OCI-LY3 (cell line): ENCODE data around the gene ALKAL2.

ENCODE experiments used
- EZH2phosphoT487 ChIP-seq: fragments of 200-600 bp; shearing (Covaris generic); IDR thresholded peaks from 2 replicates; pipeline ENCODE4 v1.6.1; 2018; ENCODE audit warnings: antibody characterized with exemption, mixed run types, low read depth
- TF ChIP-seq, protein P1 (sequence below): fragments of 200-600, 300-600 bp; sonication (generic); IDR thresholded peaks from 2 replicates; pipeline ENCODE4 v1.5.1; 2014; ENCODE audit warnings: antibody characterized with exemption, low read length, low read depth

DNA sequence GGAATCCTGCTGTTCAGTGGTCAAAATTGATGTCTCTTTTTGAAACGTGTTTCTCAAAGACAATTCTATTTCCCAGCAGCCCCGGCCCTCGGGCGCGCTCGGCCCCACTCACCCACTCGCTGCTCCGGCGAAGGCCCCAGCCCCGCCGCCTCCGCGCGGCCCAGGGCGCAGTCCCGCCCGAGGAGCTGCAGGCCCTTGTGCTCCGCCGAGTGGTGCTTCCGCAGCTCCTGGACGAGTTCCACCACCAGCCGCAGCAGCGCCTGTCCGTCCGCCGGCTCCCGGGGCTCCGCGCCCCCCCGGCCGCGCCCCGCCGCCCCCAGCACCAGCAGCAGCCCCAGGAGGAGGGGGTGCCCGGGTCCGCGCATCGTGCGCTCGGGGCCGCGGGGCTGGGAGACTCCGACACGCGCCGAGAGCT, 413 bp downstream of the ALKAL2 start:
- TF ChIP-seq, protein P1, sequence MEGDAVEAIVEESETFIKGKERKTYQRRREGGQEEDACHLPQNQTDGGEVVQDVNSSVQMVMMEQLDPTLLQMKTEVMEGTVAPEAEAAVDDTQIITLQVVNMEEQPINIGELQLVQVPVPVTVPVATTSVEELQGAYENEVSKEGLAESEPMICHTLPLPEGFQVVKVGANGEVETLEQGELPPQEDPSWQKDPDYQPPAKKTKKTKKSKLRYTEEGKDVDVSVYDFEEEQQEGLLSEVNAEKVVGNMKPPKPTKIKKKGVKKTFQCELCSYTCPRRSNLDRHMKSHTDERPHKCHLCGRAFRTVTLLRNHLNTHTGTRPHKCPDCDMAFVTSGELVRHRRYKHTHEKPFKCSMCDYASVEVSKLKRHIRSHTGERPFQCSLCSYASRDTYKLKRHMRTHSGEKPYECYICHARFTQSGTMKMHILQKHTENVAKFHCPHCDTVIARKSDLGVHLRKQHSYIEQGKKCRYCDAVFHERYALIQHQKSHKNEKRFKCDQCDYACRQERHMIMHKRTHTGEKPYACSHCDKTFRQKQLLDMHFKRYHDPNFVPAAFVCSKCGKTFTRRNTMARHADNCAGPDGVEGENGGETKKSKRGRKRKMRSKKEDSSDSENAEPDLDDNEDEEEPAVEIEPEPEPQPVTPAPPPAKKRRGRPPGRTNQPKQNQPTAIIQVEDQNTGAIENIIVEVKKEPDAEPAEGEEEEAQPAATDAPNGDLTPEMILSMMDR = no peak
- no peak for TF ChIP-seq EZH2phosphoT487
